Gastroesophageal sphincter (tissue), 3 donors: Measurements from ENCODE around the gene ZNRF4.

ENCODE experiments used
- CTCF ChIP-seq, 4 experiments: fragments of 200-600 bp in 2 of 4; fragments of 450-650 bp in 2 of 4; sonication (generic) in 1 of 4; IDR thresholded peaks; one replicate each; pipeline ENCODE4 v1.5.1; 2017 to 2019; ENCODE audit warnings: antibody characterized with exemption in 4 of 4, mild to moderate bottlenecking in 2 of 4, moderate library complexity in 2 of 4
- EP300 ChIP-seq: sonication (generic); formaldehyde crosslinking; IDR thresholded peaks from one replicate; pipeline ENCODE4 v1.6.1; 2017; ENCODE audit warnings: antibody characterized with exemption, mild to moderate bottlenecking
- POLR2AphosphoS5 ChIP-seq: sonication (generic); formaldehyde crosslinking; IDR thresholded peaks from one replicate; pipeline ENCODE4 v1.6.1; 2017; ENCODE audit warnings: antibody characterized with exemption

DNA sequence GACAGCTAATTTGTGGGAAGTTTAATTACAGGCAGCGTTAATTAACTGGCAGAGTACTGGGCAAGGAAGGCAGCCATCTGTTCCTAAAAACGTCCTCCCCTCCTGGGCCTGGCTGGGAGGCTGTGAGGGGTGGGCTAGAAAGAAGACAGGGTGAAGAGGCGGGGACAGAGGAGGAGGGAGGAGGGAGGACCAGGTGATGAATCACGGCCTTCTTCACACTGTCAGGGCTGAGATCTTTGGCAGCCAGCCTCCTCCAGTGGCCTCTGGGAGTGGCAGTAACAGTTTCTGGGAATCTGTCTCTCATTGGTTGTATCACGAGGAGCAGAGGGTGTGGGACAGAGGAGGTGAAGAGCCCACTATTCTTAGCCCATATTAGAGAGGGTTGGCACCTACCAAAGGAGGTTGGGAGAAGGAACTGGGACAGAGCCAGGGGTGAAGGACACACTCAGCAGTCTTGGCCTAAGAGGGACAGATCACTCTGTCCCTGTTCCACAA lies 9.6 kb upstream of the ZNRF4 start:
- TF ChIP-seq CTCF (IDR thresholded peaks at IDR 0.05) (no peak), POLR2AphosphoS5 (no peak), EP300 (no peak)
